HCT116 (cell line): ENCODE results near the gene CYSTM1. TPM values are rescaled to one million over a fixed set of nuclear protein-coding genes. Genes with fewer than 3 reads are reported as not detected.

Source experiments
- ATAC-seq: fragments of 200-7000 bp; cut with Tn5 transposase; 2 replicates; pipeline ENCODE4 v1.9.1; 2020; ENCODE audit warnings: mild to moderate bottlenecking, moderate library complexity
- BruUV-seq: library from RNA; stranded (reverse); fragments of 400-500 nt; replicated peaks from 2 replicates; lab custom pipeline; 2021; lab: Mats Ljungman, UMichigan
- CTCF ChIA-PET: fragments of 300-600 bp; sonication (Branson Sonifier 250); formaldehyde crosslinking; loops from one replicate; lab custom pipeline; 2021; ENCODE audit warnings: antibody characterized with exemption; lab: Charles Lee
- POLR2A ChIA-PET: fragments of 300-600, 350-600 bp; sonication (Branson Sonifier 250); formaldehyde crosslinking; loops from one replicate; lab custom pipeline; 2021; ENCODE audit warnings: antibody characterized with exemption; lab: Charles Lee
- RAD21 ChIA-PET, 2 experiments: fragments of 300-600 bp; sonication (Branson Sonifier 250); formaldehyde crosslinking; loops; one replicate each; lab custom pipeline; 2023; ENCODE audit warnings: low total read pairs in 2 of 2; ENCODE audit not compliant: uncharacterized antibody in 2 of 2, unreplicated experiment in 2 of 2, low non-redundant PET in 1 of 2; lab: Charles Lee
- DNase-seq: peaks from one replicate; pipeline ENCODE4 v3.0.0-alpha.2; 2010; ENCODE audit warnings: low read depth, low spot score
- H2AFZ ChIP-seq: fragments of 200-600 bp; shearing (Covaris generic), sonication (generic); 2 replicates; pipeline ENCODE4 v1.6.1; 2017; ENCODE audit warnings: low read depth, mixed run types, mixed read lengths, antibody characterized with exemption, low read length; ENCODE audit not compliant: poor library complexity, severe bottlenecking
- H3K27ac ChIP-seq: 2 replicates; pipeline ENCODE4 v1.5.1; 2012; ENCODE audit warnings: low read depth, low read length
- H3K27me3 ChIP-seq: fragments of 200-600 bp; sonication (generic); 2 replicates; pipeline ENCODE4 v1.6.1; 2016; ENCODE audit warnings: mixed run types, low read length, mixed read lengths; ENCODE audit not compliant: insufficient read depth
- H3K36me3 ChIP-seq, 2 experiments: fragments of 200-500 bp in 1 of 2; fragments of 200-600 bp in 1 of 2; sonication (Bioruptor generic) in 1 of 2; sonication (generic) in 1 of 2; 2 replicates each; pipeline versions ENCODE4 v1.5.1 to v1.6.1; 2014 to 2016; ENCODE audit warnings: low read length in 2 of 2, inconsistent platforms in 1 of 2, mixed read lengths in 1 of 2, mixed run types in 1 of 2; ENCODE audit not compliant: insufficient read depth in 2 of 2, control insufficient read depth in 1 of 2
- H3K4me1 ChIP-seq, 2 experiments: fragments of 200-600 bp in 1 of 2; sonication (generic) in 1 of 2; 2 replicates each; pipeline versions ENCODE4 v1.5.1 to v1.6.1; 2012 to 2017; ENCODE audit warnings: low read length in 2 of 2, inconsistent platforms in 1 of 2, mild to moderate bottlenecking in 1 of 2, mixed read lengths in 1 of 2, mixed run types in 1 of 2, moderate library complexity in 1 of 2; ENCODE audit not compliant: insufficient read depth in 2 of 2, control insufficient read depth in 1 of 2
- H3K4me2 ChIP-seq: fragments of 200-600 bp; sonication (generic); 2 replicates; pipeline ENCODE4 v1.6.1; 2017; ENCODE audit warnings: mixed run types, low read length, mixed read lengths
- H3K4me3 ChIP-seq, 2 experiments: fragments of 200-600 bp in 1 of 2; sonication (generic) in 1 of 2; replicated peaks in 1 of 2; 2 replicates each; pipeline ENCODE4 v1.5.1; 2011 to 2016; ENCODE audit warnings: low read length in 2 of 2, control low read depth in 1 of 2, low read depth in 1 of 2, mild to moderate bottlenecking in 1 of 2, mixed read lengths in 1 of 2, mixed run types in 1 of 2
- H3K79me2 ChIP-seq: fragments of 200-600 bp; sonication (generic); 2 replicates; pipeline ENCODE4 v1.6.1; 2017; ENCODE audit warnings: mild to moderate bottlenecking, mixed run types, low read length, moderate library complexity, mixed read lengths; ENCODE audit not compliant: insufficient read depth
- H3K9ac ChIP-seq: fragments of 200-600 bp; sonication (generic); 2 replicates; pipeline ENCODE4 v1.6.1; 2016; ENCODE audit warnings: low read length, mixed read lengths
- H3K9me2 ChIP-seq: fragments of 200-600 bp; sonication (generic), shearing (Covaris generic); 2 replicates; pipeline ENCODE4 v1.6.1; 2017; ENCODE audit warnings: mixed run types, mild to moderate bottlenecking, moderate library complexity; ENCODE audit not compliant: insufficient read depth
- H3K9me3 ChIP-seq, 2 experiments: fragments of 200-500 bp in 1 of 2; fragments of 200-600 bp in 1 of 2; sonication (Bioruptor generic) in 1 of 2; sonication (generic) in 1 of 2; 2 replicates each; pipeline ENCODE4 v1.6.1; 2014 to 2017; ENCODE audit warnings: low read length in 2 of 2, mixed read lengths in 2 of 2, inconsistent platforms in 1 of 2, low read depth in 1 of 2, mild to moderate bottlenecking in 1 of 2, mixed run types in 1 of 2, moderate library complexity in 1 of 2; ENCODE audit not compliant: control insufficient read depth in 1 of 2, insufficient read depth in 1 of 2
- H4K20me1 ChIP-seq: fragments of 200-600 bp; sonication (generic), shearing (Covaris generic); 2 replicates; pipeline ENCODE4 v1.6.1; 2017; ENCODE audit warnings: mixed run types, mild to moderate bottlenecking, moderate library complexity; ENCODE audit not compliant: insufficient read depth
- CEBPB ChIP-seq: IDR thresholded peaks from 2 replicates; pipeline ENCODE4 v1.6.1; 2012; ENCODE audit warnings: low read depth
- CTCF ChIP-seq, 3 experiments: fragments of 200-600 bp in 1 of 3; sonication (generic) in 1 of 3; IDR thresholded peaks in 2 of 3; conservative IDR thresholded peaks in 1 of 3; 2 replicates each; pipeline ENCODE4 v1.5.1; 2012 to 2017; ENCODE audit warnings: low read depth in 2 of 3, low read length in 2 of 3, antibody characterized with exemption in 1 of 3, borderline replicate concordance in 1 of 3, control low read depth in 1 of 3, mild to moderate bottlenecking in 1 of 3, mixed read lengths in 1 of 3, mixed run types in 1 of 3, moderate library complexity in 1 of 3; ENCODE audit not compliant: insufficient read depth in 1 of 3
- EZH2 ChIP-seq: fragments of 200-600 bp; sonication (generic); IDR thresholded peaks from 2 replicates; pipeline ENCODE4 v1.6.1; 2017; ENCODE audit warnings: antibody characterized with exemption, mixed run types
- POLR2A ChIP-seq: IDR thresholded peaks from 2 replicates; pipeline ENCODE4 v1.7.0; 2011; ENCODE audit warnings: borderline replicate concordance; ENCODE audit not compliant: insufficient read depth, insufficient read length; ENCODE audit errors: extremely low read depth
- REST ChIP-seq: IDR thresholded peaks from 2 replicates; pipeline ENCODE4 v1.6.1; 2012; ENCODE audit warnings: low read depth
- SP1 ChIP-seq: IDR thresholded peaks from 2 replicates; pipeline ENCODE4 v1.6.1; 2012; ENCODE audit warnings: low read depth
- TCF7L2 ChIP-seq: IDR thresholded peaks from 2 replicates; pipeline ENCODE4 v1.7.0; 2011; ENCODE audit warnings: borderline replicate concordance, inconsistent platforms; ENCODE audit not compliant: insufficient read depth, insufficient read length; ENCODE audit errors: extremely low read depth
- intact Hi-C: fragments of 100-400 bp; cut with micrococcal nuclease; formaldehyde crosslinking; loops from 2 replicates; pipeline ENCODE4 v1.10.0; 2022
- total RNA-seq: library from RNA; stranded (reverse); gene quantifications from one replicate; pipeline ENCODE4 v1.2.1, GENCODE V29; 2021; ENCODE audit not compliant: unreplicated experiment

CYSTM1 gene
- total RNA-seq, 1 experiment from 2014 or later = 56.0 TPM

- CTCF ChIA-PET = interaction anchor here (1.1 kb wide), 1 partner anchor 9 kb away, joined by 3 read pairs; no protein-coding TSS in a partner anchor
- H2AFZ ChIP-seq = no peak overlapping the region
- no peaks in the 10 kb centered on the region for H3K9me3 ChIP-seq
- RAD21 ChIA-PET = no interaction called here
- no peaks in the 10 kb centered on the region; the same call in 1 of the 2 replicates for H3K79me2 ChIP-seq
- BruUV-seq = no TSS peak
- POLR2A ChIA-PET = no interaction called here
- peaks cover 28 to 32% of the 10 kb centered on the region in 2 experiments for H3K4me1 ChIP-seq
- intact Hi-C loops = no loop called here
- H3K27me3 ChIP-seq = no peaks in the 10 kb centered on the region
- no peak overlapping the region for H3K9ac ChIP-seq
- H3K36me3 ChIP-seq = no peaks in the 10 kb centered on the region
- H3K4me2 ChIP-seq = no peak overlapping the region
- DNase-seq (no peak), ATAC-seq (no peak)
- H3K4me3 ChIP-seq = no peak overlapping the region
- TF ChIP-seq SP1 = no peak
- TF ChIP-seq EZH2 = no peak
- no peak for TF ChIP-seq CTCF (IDR thresholded peaks at IDR 0.05 in 2 of 3, conservative IDR thresholded peaks at IDR 0.05 in 1 of 3; ENCODE audit: borderline replicate concordance in 1 of 3, insufficient read depth in 1 of 3, low read depth in 2 of 3, low read length in 2 of 3)
- no peak for TF ChIP-seq TCF7L2
- TF ChIP-seq POLR2A = no peak
- no peak for TF ChIP-seq REST
- TF ChIP-seq CEBPB = no peak
- TF ChIP-seq, all 23 proteins: peak for 0
- Histone ChIP-seq H3K9me2 (no peaks in the 10 kb centered on the region), H3K27ac (no peak overlapping the region), H4K20me1 (no peaks in the 10 kb centered on the region)
Measured at GRCh38 chr5:140213370-140213983, 38.5 kb downstream of the CYSTM1 start.
